Activated CD8-positive, alpha-beta T cell treated with anti-CD3 and anti-CD28 coated beads for 36 hours (primary cell): ENCODE measurements around the gene PTP4A2. TPM values are rescaled to one million over a fixed set of nuclear protein-coding genes. Genes with fewer than 3 reads are reported as not detected.
A peak's percentile ranks its signal among the peaks of the same experiment; 100 is the strongest.

Experiments used
- ATAC-seq: fragments of 200-7000 bp; cut with Tn5 transposase; one replicate; pipeline ENCODE4 v1.10.0; 2021; ENCODE audit warnings: mild to moderate bottlenecking, moderate library complexity
- CTCF ChIA-PET: fragments of 350-600 bp; sonication (Branson Sonifier 250); formaldehyde crosslinking; loops from one replicate; lab custom pipeline; 2021; ENCODE audit warnings: antibody characterized with exemption; lab: Charles Lee
- POLR2A ChIA-PET: fragments of 350-600 bp; sonication (Branson Sonifier 250); formaldehyde crosslinking; loops from one replicate; lab custom pipeline; 2021; ENCODE audit warnings: antibody characterized with exemption; lab: Charles Lee
- DNase-seq: peaks from one replicate; pipeline ENCODE4 v3.0.0-alpha.2; 2020
- H3K27ac Mint-ChIP-seq: one replicate; pipeline ENCODE4 v1.8.0; 2021; ENCODE audit warnings: mild to moderate bottlenecking, mixed read lengths
- H3K27me3 Mint-ChIP-seq: one replicate; pipeline ENCODE4 v1.8.0; 2021; ENCODE audit warnings: mixed read lengths
- H3K36me3 Mint-ChIP-seq: one replicate; pipeline ENCODE4 v1.8.0; 2021; ENCODE audit warnings: low read depth, mixed read lengths
- H3K4me1 Mint-ChIP-seq: one replicate; pipeline ENCODE4 v1.8.0; 2021; ENCODE audit warnings: low read depth, mixed read lengths
- H3K4me3 Mint-ChIP-seq: one replicate; pipeline ENCODE4 v1.8.0; 2021; ENCODE audit warnings: mild to moderate bottlenecking, moderate library complexity, mixed read lengths
- H3K9me3 Mint-ChIP-seq: one replicate; pipeline ENCODE4 v1.8.0; 2021; ENCODE audit warnings: mixed read lengths
- CTCF ChIP-seq: fragments of 200-600 bp; IDR thresholded peaks from one replicate; pipeline ENCODE4 v1.8.0; 2022; ENCODE audit warnings: antibody characterized with exemption, mild to moderate bottlenecking
- intact Hi-C: fragments of 100-400 bp; cut with micrococcal nuclease; formaldehyde crosslinking; loops from one replicate; pipeline ENCODE4 v1.10.0; 2022
- total RNA-seq, 2 experiments: library from RNA; stranded (reverse); gene quantifications; one replicate each; pipeline ENCODE4 v1.2.3, GENCODE V29; 2021

PTP4A2 gene
- total RNA-seq, 2 experiments from 2014 or later = 273 to 296 TPM

GRCh38 chr1:31931593-31932225 lies 6.5 kb downstream of the PTP4A2 start:
- peak overlapping the region; percentile 98 for H3K27ac Mint-ChIP-seq
- ChIA-PET POLR2A (interaction anchor here (0.8 to 1.7 kb wide), 4 partner anchors 8 to 47 kb away, joined by 3 to 8 read pairs (median 4); no protein-coding TSS in a partner anchor), CTCF (interaction anchor here (0.8 to 1.6 kb wide), 5 partner anchors 9 to 60 kb away, joined by 3 to 6 read pairs (median 4); no protein-coding TSS in a partner anchor)
- intact Hi-C loops = loop anchor here (5.0 kb wide), 1 partner anchor 44 kb away; no protein-coding TSS in a partner anchor
- peaks cover 76% of the 10 kb centered on the region for H3K4me1 Mint-ChIP-seq
- H3K27me3 Mint-ChIP-seq = no peaks in the 10 kb centered on the region
- H3K4me3 Mint-ChIP-seq = peak overlapping the region; percentile 89
- no peak for DNase-seq
- no peak for ATAC-seq
- H3K36me3 Mint-ChIP-seq = peaks cover 56% of the 10 kb centered on the region
- TF ChIP-seq CTCF = no peak
- no peaks in the 10 kb centered on the region for H3K9me3 Mint-ChIP-seq

- no peak for ATAC-seq
- Mint-ChIP-seq H3K4me1 (peaks cover 82% of the 10 kb centered on the region), H3K9me3 (no peaks in the 10 kb centered on the region), H3K4me3 (peak overlapping the region; percentile 89), H3K27ac (peak overlapping the region; percentile 98), H3K36me3 (peaks cover 52% of the 10 kb centered on the region), H3K27me3 (no peaks in the 10 kb centered on the region)
- intact Hi-C loops = loop anchor here (5.0 kb wide), 1 partner anchor 44 kb away; no protein-coding TSS in a partner anchor
- no peak for TF ChIP-seq CTCF
- DNase-seq = no peak
- POLR2A ChIA-PET = interaction anchor here (0.8 to 1.7 kb wide), 7 partner anchors 8 to 48 kb away, joined by 3 to 8 read pairs (median 3); no protein-coding TSS in a partner anchor
- CTCF ChIA-PET = interaction anchor here (1.0 to 1.6 kb wide), 6 partner anchors 9 to 61 kb away, joined by 3 to 6 read pairs (median 4); no protein-coding TSS in a partner anchor
Observed at GRCh38 chr1:31930836-31931592, 7.2 kb downstream of the PTP4A2 start.

- no peak for TF ChIP-seq CTCF
- H3K4me1 Mint-ChIP-seq = peaks cover 80% of the 10 kb centered on the region
- DNase-seq (no peak), ATAC-seq (no peak)
- intact Hi-C loops = loop anchor here (5.0 kb wide), 1 partner anchor 35 kb away; no protein-coding TSS in a partner anchor
- CTCF ChIA-PET = interaction anchor here (0.6 to 2.2 kb wide), 5 partner anchors 17 to 138 kb away, joined by 3 to 14 read pairs (median 3); no protein-coding TSS in a partner anchor
- peaks cover 38% of the 10 kb centered on the region for H3K36me3 Mint-ChIP-seq
- no peaks in the 10 kb centered on the region for H3K27me3 Mint-ChIP-seq
- H3K27ac Mint-ChIP-seq = peak overlapping the region; percentile 89
- peak overlapping the region; percentile 61 for H3K4me3 Mint-ChIP-seq
- H3K9me3 Mint-ChIP-seq = no peaks in the 10 kb centered on the region
- POLR2A ChIA-PET = interaction anchor here (1.2 to 3.6 kb wide), 6 partner anchors 8 to 128 kb away, joined by 3 to 23 read pairs (median 9); partner anchors contain the start of gene PTP4A2
Observed at GRCh38 chr1:31927661-31927980, 10.5 kb downstream of the PTP4A2 start.

GRCh38 chr1:31926853-31927660 lies 11.1 kb downstream of the PTP4A2 start:
- TF ChIP-seq CTCF = no peak
- Mint-ChIP-seq H3K27me3 (no peaks in the 10 kb centered on the region), H3K9me3 (no peaks in the 10 kb centered on the region), H3K4me3 (peak overlapping the region; percentile 61), H3K4me1 (peaks cover 80% of the 10 kb centered on the region), H3K27ac (peak overlapping the region; percentile 89), H3K36me3 (peaks cover 39% of the 10 kb centered on the region)
- DNase-seq (peak; percentile 32), ATAC-seq (no peak)
- intact Hi-C loops = loop anchor here (5.0 kb wide), 1 partner anchor 35 kb away; no protein-coding TSS in a partner anchor
- ChIA-PET CTCF (interaction anchor here (0.6 to 2.2 kb wide), 10 partner anchors 11 to 137 kb away, joined by 3 to 14 read pairs (median 3); partner anchors contain the start of genes PTP4A2 and SPOCD1), POLR2A (interaction anchor here (1.1 to 3.6 kb wide), 7 partner anchors 8 to 129 kb away, joined by 3 to 23 read pairs (median 6); partner anchors contain the start of gene PTP4A2)
